GM18508 (cell line): ENCODE results near the gene TAF4.

Source experiments
- ATAC-seq: cut with Tn5 transposase; IDR thresholded peaks from one replicate; pipeline ENCODE4 v1.9.1; 2021; ENCODE audit warnings: moderate number of reproducible peaks; ENCODE audit not compliant: insufficient read depth, unreplicated experiment

TAF4 gene

DNA sequence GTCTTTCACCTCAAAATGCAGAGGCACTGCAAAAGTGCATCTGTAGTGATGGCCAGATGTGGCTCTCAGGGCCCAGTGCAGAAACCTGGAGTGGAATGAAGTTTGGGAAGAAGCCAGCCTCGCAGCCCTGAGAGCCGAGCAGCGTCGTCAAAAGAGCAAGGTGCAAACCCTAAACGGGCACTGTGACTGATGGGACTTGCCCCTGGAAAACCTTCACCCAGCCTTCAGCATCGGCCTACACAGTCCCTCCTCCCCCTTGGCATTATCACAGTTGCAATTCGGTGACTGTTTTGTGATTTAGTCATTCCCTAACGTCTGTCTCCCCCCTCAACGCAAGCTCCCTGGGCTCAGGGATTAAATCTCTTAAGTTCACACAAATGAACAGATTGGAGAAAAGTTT is 38.6 kb downstream of the TAF4 start:
- ATAC-seq: no peak

DNA sequence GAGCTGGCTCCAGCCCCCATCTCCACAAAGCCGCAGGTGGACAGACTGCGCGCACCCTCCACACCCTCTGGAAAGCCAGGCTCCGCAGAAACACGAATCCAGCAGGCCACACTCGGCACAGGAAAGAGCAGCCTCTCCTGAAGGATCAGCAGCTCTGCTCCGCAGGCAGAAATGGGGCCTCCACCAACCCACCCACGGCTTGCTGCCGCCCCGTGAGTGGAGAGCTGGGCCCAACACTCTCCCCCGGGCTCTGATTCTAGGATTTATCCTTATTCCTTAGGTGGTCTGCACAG is 39.2 kb downstream of the TAF4 start:
- ATAC-seq: no peak

DNA sequence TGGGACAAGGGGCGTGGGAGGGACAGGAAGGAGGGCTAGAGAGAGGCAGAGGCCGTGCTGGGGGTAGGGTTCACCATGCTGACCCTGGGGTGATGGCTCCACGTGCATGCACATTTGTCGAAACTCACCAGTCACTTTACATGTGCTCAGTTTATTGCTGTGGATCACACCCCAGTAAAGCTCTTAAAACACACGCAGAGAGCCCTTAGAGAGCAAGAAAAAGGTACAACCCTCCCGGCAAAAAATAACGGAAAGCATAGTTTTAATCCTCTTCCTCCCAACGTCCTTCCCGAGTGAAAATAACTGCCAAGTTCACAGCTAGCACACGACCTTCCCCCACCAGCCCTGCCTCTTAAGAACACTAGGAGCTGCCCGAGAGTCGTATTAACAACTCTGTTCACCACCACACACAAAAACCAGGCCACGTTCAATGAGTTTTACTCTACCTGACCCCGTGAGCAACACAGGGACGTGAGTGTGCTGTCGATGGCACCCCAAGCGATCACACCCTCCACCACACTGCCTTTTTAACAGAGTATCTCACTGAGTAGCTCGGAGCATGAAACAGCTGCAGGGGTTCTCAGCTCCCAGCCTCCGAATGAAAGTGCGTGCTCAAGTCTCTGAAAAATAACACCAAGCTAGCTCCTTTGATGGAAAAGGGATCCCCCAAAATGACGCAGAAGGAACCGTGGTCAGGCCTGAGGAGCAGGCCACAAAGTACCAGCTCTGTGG is 39.7 kb downstream of the TAF4 start:
- ATAC-seq: no peak

DNA sequence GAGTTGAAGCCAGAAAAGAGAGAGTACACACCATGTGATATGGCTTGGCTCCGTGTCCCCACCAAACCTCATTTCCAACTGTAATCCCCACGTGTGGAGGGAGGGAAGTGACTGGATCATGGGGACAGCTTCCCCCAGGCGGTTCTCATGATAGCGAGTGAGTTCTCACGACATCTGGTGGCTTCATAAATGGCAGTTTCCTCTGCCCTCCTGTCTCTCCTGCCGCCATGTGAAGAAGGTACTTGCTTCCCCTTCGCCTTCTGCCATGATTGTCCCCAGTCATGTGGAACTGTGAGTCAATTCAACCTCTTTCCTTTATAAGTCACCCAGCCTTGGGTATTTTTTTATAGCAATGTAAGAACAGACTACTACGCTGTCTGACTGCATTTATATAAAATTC is 40.3 kb downstream of the TAF4 start:
- ATAC-seq: no peak

DNA sequence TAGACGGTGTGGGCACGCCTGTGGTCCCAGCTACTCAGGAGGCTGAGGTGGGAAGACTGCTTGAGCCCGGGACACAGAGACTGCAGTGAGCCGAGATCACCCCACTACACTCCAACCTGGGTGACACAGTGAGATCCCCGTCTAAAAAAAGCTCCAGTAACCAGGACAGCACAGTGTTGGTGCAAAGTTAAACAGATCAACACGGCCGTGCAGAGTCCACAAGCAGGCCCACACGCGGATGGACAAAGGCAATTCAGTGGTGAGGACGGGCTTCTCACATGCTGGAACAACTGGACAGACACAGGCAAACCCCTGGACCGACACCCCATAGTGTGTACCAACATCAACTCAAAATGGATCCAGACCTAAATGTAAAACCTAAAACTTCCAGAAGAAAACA is 41.7 kb downstream of the TAF4 start:
- no peak for ATAC-seq

DNA sequence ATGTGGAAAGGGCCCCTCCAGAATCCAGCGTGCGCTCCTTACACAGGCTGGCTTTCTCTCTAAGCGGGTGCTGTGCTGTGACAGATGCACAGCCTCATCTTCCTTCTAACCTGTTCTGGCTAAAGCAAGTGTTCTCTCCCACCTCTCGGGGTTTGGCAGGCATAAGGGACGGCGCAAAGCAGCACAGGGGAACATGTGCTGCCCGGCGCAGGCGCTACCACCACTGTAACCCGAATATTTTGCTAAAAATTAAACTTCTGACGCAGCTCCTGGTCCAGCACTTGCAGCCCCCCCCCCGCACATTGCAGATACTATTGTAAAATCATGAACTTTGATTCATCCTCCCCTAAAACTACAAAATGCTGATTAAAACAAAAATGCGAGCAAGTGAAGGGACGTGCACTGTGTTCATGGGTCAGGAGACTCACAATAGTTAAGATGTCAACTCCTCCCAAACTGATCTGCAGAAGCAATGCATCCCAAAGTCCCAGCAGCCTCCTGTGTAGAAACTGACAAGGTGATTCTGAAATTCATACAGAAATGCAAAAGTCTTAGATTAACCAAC is 43.0 kb downstream of the TAF4 start:
- no peak for ATAC-seq

DNA sequence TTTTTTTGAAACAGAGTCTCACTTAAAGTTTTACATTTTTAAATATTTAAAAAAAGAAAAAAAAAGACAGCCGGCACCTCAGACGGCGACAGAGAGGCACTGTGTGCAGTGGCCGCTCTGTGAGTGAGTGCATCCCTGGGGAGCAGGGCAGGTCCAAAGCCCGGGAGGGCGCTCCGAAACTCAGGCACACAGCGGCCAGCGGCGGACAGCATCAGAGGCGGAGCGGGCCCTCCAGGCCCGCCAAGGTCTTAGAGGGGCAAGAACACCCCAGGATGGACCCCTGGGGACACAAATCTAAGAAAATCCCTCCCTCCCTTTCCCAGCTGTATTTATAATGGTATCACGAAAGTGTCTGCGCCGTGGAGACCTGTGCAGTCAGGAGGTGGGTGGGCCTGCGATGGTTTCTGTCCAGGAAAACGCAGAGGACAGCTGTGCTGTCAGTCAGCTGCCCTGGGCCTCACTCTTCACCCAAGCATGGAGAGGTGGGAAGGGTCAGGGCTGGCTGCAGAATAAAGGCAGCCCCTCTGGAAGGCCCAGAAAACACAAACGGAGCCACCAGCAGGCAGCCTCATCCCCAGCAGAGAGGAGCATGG is 43.8 kb downstream of the TAF4 start:
- no peak for ATAC-seq

DNA sequence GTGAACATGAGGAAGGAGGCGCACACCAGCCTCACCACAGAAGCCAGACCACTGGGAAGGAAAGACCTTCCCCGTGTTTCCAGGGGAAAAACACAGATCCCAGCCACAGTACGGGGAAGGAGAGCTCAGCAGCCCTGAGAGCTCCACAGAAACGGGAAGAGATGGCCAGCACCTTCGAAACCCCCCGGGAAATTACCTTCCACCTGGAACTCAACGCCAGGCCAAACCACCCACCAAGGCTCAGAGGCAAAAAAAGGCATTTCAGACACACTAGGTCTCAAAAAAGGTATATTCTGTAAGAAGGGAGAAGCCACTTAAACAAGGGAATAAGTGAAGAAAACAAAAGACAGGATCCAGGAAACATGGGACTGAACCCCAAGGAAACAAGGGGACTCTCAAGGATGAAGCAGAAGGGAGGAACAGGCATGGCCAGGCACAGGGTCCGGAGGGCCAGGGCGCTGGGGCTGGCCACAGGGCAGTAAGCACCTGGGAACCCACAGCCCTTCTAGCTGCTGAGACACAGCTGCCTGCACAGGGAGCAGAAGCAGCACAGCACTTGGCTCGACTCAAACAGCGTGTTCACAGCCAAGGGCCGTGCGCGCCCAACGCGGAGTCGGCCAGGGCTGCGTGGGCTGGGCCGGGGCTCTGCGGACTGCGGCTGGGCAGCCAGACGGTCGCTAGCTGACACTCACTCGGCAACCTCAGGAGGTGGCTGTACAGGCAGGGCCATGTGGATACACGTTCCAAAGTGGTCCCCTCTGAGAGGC is 44.6 kb downstream of the TAF4 start:
- ATAC-seq: no peak

DNA sequence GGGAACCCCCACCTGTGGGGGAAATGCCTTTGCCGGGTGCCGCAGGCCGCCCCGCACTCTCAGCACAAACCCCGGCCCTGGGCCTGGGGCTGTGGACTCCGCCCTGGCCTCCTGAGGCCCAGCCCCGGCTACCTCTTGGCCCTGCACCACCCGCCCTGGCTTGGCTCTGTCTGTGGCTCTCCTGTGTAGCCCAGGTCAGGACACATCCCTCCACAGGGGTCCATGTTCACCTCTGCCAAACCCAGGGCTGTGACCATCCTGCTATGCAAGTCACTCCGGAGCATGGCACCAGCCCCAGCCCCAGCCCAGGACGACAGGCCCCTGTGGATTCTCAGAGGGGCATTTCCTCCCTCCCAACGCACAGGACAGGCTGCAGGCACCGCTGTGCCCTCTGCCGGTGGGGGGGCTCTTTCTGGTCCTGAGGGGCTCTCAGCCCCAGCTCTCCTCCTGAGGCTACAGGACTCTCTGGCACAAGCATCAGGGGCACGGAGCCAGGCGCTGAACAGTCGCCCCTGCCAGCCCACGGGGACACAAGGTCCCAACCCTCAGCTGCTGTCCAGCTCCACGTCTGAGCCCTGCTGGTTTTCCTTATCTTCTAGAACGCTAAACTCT is 45.7 kb downstream of the TAF4 start:
- ATAC-seq: no peak

DNA sequence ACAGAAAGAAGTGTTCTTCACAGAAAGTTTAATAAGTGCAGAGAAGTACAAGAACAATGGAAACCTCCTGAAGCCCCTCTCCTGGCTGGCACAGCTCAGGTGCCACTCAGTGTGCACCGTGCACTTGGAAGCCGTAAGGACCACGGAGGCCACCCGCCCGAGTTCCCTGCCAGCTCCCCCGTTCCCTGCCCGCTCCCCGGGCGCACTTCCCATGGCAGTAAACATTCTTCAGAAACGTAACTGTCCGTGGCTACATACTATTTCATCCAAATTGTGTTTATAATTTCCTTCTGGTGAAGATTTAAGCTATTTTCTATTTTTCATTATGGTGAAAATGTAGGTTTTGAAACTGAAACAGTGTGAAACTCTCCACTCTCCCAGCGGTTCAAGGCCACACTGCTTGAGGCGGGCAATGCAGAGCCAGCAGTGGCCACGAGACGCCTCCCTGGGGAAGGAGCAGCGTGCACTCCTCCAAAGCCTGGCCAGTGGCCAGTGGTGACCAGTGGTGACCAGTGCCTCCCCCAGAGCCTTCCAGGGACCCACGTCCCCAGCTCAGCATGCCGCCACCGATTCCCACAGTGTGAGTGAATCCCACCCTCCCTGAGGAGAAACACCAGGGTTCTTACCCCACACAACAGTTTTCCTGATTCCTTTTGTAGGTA is 46.4 kb downstream of the TAF4 start:
- no peak for ATAC-seq

DNA sequence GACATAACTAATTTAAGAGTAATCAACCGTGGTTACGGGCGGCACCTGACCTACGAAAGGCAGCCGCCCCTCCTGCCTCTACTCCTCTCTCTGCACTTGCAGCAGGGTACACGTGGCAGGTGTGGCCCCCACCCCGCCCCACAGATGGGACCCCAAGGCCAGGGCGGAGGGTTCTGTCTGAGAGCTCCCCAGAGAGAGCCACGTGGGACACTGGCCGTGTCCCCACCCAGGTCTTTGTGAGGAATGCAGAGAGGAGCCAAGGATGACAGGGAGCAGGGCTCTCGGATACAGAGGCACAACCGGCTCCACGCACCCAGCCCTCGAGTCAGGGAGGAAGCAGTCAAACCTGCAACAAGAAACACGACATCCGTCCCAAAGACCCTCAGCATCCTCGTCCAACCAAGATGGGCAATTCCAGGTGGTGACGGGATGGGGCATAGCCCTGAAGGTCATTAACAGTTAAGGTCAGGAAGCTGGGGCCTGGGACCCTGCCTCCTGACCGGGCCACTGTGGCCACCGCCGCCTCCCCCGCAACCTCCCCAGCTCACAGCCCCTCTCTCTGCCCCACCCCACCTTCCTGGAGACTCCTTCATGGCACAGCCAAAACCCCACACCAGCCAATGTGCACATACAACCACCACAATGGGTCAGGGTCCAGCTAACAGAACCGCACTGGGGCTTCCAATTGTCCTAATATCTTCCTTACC is 47.1 kb downstream of the TAF4 start:
- ATAC-seq: no peak

DNA sequence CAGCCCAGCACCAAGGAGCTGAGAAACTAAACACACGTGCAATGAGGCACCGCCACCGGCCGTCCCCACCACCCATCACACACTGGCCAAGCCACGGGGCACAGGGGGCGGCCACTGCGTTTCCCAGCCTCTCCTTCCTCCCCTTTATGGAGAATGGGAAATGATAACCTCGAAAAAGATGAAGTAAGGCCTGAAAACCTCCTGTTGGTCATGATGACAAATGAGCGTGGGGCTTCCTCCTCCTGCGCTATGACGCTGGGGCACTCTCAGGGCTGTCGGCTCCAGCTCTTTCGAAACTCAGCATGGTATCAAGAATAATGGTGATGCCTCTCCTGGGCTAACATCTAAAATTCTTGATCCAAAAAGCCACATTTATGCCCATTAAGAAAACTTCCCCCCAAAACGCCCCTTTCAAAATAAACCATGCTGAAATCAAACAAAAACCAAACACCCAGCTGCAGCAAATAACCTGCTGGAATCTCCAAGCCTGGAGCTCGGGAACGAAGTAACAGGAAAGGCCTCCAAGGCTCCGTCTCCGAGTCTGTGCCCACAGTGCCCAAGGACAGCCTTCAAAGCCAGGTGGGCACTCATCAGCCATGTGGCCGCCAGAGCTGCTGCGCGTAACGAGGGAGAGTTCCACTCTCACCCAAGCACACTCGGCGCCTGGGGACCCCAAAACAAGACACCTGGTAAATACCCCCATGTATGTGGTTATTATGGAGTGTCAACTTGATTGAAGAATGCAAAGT is 50.0 kb downstream of the TAF4 start:
- ATAC-seq: no peak

DNA sequence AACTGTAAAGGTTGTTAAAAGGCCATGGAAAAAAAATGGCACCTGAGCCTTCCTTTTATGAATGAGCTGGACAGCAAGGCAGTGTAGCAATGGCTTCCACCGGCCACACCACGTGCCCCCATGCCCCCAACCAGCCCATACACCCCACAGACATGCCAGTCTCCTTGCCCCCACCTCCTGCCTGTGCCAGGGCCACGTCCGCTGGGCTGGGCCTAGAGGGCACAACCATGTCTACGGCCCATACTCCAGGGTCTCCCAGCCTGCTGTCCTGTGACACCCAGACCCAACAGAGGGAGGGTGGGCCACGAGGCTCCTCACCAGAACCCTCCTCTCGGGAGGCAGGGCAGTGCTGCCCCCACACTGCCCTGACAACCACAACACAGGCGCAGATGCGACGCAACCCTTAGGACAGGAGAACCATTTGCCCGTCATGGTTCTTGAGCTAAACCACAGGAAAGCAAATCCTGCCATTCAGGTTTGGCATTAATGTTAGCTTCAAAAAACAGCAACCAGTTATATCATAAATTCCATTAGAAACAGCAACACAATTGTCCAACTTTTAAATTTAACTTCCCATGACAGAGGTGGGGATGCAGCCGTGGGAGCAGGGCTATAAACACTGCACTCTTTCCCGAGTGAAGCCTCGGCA is 50.7 kb downstream of the TAF4 start:
- ATAC-seq: no peak

DNA sequence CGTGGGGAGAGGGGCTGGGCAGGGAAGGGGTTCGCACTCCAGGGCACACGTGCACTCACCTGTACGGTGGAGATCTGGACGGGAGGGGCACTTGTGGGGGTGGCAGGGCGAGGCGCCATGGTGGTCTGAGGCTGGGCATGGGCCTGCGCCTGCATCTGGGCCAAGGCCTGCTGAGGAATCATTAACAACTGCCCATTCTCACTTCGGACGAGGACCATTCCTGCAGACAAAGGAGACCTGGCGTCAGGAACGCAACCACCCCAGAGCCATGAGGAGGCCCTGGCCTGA is 51.2 kb downstream of the TAF4 start:
- ATAC-seq: no peak

DNA sequence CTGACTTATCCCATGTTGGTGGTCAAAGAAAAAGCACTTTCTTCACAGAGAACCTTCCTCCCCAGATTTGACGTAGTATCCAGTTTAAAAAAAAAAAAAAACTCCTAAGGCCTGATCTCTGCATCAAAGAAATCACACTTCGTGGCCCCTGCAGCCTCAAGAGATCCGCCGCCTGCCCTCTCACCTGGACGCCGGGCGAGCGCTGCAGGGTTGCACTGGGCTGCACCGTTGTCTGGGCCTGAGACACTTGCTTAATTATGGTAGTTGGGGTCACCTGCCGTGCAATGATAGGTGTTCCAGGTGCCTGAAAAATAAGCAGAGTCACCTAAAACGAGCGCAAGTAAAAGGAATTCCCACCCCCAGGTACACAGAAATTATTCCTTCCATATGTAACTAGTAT is 53.0 kb downstream of the TAF4 start:
- no peak for ATAC-seq

DNA sequence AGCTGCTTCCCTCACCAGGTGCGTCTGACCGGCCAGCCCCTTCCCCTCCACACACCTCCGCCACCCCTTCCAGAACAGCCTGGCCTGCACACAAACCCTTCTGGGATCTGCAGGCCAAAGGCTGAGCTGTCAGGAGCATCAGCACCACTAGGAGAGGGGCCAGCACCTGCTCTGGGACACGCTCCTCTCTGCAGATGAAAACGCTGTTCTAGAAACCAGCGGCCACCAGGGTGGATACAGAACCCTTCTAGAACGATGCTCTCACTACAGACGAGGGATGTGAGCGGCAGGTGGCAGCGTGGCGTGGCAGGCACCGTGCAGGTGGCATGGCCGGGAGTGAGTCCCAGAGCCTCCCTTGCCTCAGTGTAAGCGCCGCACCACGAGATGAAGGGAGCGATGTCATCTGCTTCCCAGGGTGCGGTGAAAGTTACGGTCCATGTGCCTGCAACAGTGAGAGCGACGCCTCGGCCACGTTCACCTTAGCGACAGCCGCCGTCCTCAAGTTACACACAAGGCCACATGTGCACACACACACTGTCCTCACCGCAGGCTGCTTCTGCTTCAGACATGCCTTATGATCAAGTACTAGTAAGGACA is 53.6 kb downstream of the TAF4 start:
- ATAC-seq: no peak

DNA sequence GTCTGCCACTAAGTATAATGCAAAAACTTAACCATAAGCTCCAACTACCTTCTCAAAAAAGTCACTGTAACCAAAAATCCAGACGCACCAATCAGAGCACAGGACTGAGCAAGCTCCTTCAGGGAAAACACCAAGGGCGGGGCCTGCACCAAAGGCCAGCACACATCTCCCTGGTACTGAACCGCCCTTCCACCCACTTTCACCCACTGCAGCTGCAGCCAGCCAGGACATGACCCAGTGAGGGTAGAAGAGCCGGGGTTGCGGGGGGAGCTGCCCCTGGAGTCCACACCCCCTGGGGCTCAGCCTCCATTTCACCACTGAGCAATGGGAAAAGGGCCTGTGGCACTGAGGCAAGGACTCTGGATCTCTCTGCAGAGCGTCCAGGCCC is 54.3 kb downstream of the TAF4 start:
- ATAC-seq: no peak

DNA sequence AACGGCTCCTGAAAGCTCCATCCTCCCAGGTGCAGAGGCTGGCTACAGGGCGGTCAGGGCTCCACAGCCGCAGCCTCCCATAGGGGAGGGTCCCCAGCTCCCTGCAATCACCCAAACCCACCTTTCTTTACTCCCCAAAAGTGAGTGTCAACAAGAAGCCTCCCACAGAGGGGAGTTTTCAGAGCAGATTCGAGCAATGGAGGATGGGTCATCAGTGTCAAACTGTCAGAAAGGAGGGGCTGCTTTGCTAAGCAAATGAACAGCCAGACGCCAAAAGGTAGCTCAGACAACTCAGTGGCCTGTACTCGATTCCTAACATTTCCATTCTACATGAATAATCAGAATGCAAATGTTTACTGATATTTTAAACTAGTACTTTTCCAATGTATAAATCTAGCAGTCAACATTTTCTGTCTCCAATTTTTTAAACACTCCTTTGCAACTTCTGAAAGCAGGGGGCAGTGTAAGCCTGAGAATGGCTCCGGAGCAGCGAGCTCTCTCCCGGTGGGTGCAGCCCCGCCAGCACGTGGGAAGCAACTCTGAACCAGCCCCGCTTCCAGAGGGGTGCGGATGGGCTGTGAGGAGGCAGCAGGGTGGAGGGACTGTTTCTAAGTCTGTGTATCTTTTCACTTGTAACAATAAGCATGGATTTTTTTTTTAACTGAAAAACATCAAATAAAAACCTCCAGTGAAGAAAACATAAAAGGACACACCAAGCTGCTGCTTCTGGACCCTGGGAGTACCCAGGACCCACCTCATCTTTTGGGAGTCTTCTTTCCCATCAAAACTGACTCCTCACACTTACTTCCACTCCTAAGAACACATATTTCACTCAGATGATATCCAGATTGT is 54.9 kb downstream of the TAF4 start:
- no peak for ATAC-seq
